NCI-H1048 (cell line): ENCODE data around the gene GRK5.
"Not testable (repeated sequence)": the region's sequence is repeated elsewhere in the genome, so short reads cannot be mapped to it uniquely, and the experiment has no call there.

Experiments used
- DNase-seq: peaks from one replicate; lab custom pipeline; 2025; lab: John Stamatoyannopoulos, UW

GRK5 gene

DNA sequence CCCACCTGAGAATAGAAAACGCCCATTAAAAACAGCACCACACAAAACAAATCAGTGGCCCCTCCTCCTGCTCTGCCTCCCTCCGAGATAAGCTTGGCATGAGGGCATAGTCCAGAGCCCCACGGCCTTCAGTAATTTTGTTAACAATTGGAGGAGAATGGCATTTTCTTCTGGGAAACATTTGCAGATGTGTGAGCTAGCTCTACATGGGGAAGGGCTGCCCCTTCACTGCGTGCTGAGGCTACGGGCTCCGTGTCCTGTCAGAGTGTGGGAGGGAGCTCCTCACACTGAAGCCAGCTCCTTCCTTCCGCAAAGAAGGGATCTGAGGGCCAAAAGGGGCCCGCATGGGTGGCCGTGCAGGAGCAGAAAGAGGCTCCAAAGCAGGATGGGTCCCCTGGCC is 15.2 kb downstream of the GRK5 start:
- DNase-seq = no peak

DNA sequence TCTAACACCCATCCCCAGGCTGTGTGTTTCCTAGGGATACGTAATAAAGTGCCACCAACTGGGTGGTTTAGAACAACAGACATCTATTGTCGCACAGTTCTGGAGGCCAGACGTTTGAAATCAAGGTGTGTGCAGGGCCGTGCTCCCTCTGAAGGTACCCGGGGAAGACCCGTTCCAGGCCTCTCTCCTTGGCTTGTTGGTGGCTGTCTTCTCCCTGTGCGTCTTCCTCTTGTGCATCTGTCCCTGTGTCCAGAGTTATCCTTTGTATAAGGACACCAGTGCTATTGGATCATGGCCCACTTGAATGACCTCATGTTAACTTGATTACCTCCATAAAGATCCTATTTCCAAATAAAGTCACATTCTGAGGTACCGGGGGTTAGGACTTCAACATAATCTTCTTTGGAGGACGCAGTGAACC is 15.6 kb downstream of the GRK5 start:
- DNase-seq = no peak

- no peak for DNase-seq
Observed at GRCh38 chr10:119225083-119225658, 17.8 kb downstream of the GRK5 start.

GRCh38 chr10:119227825-119228224 is 20.5 kb downstream of the GRK5 start:
- no peak for DNase-seq

DNA sequence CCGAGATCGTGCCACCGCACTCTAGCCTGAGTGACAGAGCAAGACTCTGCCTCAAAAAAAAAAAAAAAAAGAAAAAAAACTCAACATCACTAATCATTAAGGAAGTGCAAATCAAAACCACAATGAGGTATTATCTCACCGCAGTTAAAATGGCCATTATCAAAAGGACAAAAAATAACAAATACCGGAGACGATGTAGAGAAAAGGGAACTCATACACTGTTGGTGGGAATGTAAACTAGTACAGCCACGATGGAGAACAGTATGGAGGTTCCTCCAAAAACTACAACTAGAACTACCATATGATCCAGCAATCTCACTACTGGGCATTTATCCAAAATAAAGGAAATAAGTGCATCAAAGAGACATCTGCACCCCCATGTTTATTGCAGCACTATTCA is 24.3 kb downstream of the GRK5 start:
- no peak for DNase-seq

GRCh38 chr10:119232439-119232838 is 25.1 kb downstream of the GRK5 start:
- not testable (repeated sequence) for DNase-seq

DNA sequence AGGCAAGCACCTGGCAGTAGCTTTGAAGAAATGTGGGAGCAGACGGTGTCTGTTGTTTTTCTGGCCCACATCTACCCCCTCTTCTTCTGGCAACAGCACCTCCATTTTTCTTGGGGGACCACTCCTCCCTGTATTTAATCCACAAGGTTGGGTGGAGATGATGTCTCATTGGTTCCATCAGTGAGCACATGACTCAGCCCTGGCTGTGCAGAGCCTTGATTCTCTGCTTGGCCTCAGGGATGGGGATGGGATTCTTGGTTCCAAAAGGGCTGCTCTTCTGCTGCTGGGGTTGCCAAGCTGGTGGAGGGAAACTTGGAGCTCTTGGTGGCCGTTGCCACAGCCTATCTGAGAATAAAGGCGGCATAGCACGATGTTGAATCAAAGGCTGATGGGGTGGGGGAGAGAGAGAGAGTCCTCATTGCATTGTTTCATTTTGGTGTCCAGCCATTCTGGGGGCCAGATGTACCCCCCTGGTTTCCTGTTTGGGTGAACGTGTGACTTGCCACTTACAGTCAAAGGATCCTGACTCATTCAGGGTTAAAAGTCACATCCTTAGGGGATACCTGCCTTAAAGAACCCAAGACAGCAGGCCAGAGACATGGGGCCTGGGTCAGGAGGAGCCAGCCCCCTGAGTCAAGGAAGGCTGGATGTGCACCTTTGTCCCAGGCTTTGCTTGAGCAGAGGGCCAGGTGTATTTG is 25.9 kb downstream of the GRK5 start:
- DNase-seq = no peak

- DNase-seq = no peak
Observed at GRCh38 chr10:119233821-119234220, 26.4 kb downstream of the GRK5 start.

DNA sequence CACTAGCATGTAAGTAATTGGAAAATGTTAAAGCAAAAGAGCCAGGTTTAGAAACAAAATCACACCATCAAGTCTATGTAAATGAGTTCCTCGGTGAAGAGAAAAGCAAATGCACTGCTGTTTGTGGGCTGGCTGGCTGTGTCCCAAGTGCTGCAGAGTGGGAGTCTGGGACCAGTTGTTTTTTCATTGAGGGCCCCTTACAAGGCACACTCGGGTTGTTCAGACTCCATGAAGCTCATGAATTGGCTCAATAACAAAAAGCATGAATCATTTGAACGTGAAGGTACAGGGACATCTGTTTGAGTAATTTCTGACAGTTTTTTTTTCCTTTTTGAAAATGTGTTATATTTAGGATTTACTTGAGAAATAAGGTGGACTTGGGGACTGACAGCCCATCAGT is 28.0 kb downstream of the GRK5 start:
- DNase-seq = no peak

GRCh38 chr10:119237722-119238436 is 30.5 kb downstream of the GRK5 start:
- DNase-seq = no peak

DNA sequence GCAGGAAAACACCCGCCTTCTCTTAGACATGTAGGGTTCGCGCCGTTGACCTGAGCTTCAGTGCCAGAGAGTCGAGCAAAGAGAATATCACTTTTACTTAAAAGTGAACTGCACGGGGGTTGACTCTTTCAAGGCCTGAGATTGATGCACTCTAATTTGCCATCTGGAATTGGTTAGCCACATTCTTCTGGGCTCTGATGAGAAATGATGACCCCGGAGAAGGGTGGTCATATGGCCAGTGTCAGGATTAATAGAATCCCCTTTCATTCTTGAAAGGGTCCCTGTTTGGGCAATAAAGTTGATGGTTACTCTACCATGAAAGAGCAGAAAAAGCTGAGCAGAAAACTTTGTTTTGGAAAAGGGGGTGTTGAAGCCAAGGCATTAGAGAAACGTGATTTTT is 31.2 kb downstream of the GRK5 start:
- DNase-seq = no peak

- DNase-seq = not testable (repeated sequence)
Observed at GRCh38 chr10:119239015-119239414, 31.6 kb downstream of the GRK5 start.

DNA sequence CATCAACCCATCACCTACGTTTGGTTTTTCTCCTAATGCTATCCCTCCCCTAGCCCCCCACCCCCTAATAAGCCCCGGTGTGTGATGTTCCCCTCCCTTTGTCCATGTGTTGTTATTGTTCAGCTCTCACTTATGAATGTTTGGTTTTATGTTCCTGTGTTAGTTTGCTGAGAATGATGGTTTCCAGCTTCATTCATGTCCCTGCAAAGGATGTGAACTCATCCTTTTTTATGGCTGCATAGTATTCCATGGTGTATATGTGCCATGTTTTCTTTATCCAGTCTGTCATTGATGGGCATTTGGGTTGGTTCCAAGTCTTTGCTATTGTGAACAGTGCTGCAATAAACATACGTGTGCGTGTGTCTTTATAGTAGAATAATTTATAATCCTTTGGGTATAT is 32.3 kb downstream of the GRK5 start:
- DNase-seq = not testable (repeated sequence)

- DNase-seq = no peak
Observed at GRCh38 chr10:119241066-119241465, 33.7 kb downstream of the GRK5 start.

- no peak for DNase-seq
Observed at GRCh38 chr10:119242186-119242585, 34.8 kb downstream of the GRK5 start.

GRCh38 chr10:119243488-119243887 is 36.1 kb downstream of the GRK5 start:
- DNase-seq = no peak

DNA sequence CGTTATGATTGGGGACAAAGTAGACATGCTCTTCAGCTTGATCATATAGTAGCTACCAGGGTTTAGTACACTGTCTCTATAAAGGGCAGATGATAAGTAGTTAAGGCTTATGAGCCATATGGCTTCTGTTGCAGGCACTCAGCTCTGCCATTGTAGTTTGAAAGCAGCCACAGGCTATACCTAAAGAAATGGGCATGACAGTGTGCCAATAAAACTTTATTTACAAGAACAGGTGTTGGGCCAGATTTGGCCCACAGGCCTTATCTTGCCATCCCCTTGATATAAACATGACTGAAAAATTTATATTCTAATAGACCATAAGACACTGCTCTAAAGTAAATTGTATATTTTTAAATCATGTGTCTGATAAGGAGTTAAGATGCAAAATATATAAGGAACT is 36.6 kb downstream of the GRK5 start:
- no peak for DNase-seq

- no peak for DNase-seq
Observed at GRCh38 chr10:119245272-119245671, 37.9 kb downstream of the GRK5 start.

- DNase-seq = no peak
Observed at GRCh38 chr10:119246862-119247549, 39.6 kb downstream of the GRK5 start.

- no peak for DNase-seq
Observed at GRCh38 chr10:119247550-119247894, 40.2 kb downstream of the GRK5 start.

- DNase-seq = no peak
Observed at GRCh38 chr10:119248184-119248583, 40.8 kb downstream of the GRK5 start.

- DNase-seq = no peak
Observed at GRCh38 chr10:119248681-119249080, 41.3 kb downstream of the GRK5 start.
